HUES48 (cell line): ENCODE measurements around the gene CPSF6.
"Not testable (repeated sequence)": the region's sequence is repeated elsewhere in the genome, so short reads cannot be mapped to it uniquely, and the experiment has no call there.

ENCODE experiments used
- H3K27ac ChIP-seq: one replicate; pipeline ENCODE4 v1.7.0; 2013; ENCODE audit warnings: low read depth, low read length, inconsistent platforms
- H3K27me3 ChIP-seq: 2 replicates; pipeline ENCODE4 v1.6.1; 2013; ENCODE audit warnings: mild to moderate bottlenecking, low read length; ENCODE audit not compliant: control insufficient read depth, insufficient read depth
- H3K36me3 ChIP-seq: 2 replicates; pipeline ENCODE4 v1.6.1; 2013; ENCODE audit warnings: low read length; ENCODE audit not compliant: control insufficient read depth, insufficient read depth
- H3K4me1 ChIP-seq: 2 replicates; pipeline ENCODE4 v1.6.1; 2013; ENCODE audit warnings: mild to moderate bottlenecking, low read length; ENCODE audit not compliant: control insufficient read depth, insufficient read depth
- H3K4me3 ChIP-seq: 2 replicates; pipeline ENCODE4 v1.5.1; 2013; ENCODE audit warnings: mild to moderate bottlenecking, low read depth, low read length
- H3K9ac ChIP-seq: 2 replicates; pipeline ENCODE4 v1.6.1; 2013; ENCODE audit warnings: mild to moderate bottlenecking, low read depth, low read length, moderate library complexity
- H3K9me3 ChIP-seq: 2 replicates; pipeline ENCODE4 v1.6.1; 2013; ENCODE audit warnings: low read length; ENCODE audit not compliant: control insufficient read depth, insufficient read depth

Gene CPSF6

DNA sequence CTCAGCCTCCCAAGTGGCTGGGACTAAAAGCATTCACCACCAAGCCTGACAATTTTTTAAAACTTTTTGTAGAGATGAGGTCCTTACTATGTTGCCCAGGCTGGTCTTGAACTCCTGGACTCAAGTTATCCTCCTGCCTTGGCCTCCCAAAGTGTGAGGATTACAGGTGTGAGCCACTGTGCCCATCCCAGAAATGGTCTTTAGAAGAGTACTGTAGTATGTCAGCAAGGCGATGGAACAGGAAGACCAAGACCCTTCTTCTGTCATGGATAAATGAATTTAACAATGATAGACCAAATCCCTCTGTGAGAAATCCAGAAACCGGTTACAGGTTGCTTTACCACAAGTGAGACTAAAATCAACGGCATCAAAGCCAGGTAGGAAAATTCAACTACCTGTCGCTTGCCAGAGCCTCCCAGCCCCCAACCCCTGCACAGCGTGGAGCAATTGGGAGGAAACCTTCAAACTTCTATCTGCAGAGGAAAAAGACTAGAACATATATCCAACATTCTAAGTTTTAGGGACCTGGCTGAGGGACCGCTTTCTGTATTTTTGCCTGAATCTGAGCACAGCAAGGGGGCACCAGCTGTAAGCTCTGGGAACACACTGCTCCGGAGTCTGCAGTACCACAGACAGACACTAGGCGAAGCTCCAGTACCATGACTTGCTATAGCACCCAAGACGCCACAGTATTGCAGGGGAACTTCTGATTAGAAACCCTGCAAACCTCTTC, 51.3 kb downstream of the CPSF6 start:
- Histone ChIP-seq H3K27me3 (no peaks in the 10 kb centered on the region; the same call in 1 of the 2 replicates), H3K9me3 (no peaks in the 10 kb centered on the region), H3K4me3 (no peak overlapping the region), H3K4me1 (no peaks in the 10 kb centered on the region), H3K9ac (no peak overlapping the region), H3K36me3 (no peaks in the 10 kb centered on the region), H3K27ac (no peak overlapping the region)

DNA sequence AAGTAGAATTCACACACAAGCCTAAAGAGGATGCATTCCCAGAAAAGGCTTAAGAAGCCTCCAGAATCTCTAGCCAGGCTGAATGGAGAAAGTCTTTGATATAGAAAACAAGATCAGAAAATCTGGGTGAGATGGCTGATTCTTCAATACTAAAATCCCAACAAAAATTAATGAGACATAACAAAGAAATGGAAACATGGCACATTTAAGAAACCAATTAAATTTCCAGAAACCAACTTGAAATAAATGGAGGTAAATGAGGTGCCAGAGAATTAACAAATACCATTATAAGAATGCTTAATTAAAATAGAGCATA, 51.9 kb downstream of the CPSF6 start:
- Histone ChIP-seq H3K27me3 (no peaks in the 10 kb centered on the region), H3K27ac (no peak overlapping the region), H3K4me3 (no peak overlapping the region), H3K4me1 (no peaks in the 10 kb centered on the region), H3K9ac (no peak overlapping the region), H3K9me3 (no peaks in the 10 kb centered on the region), H3K36me3 (no peaks in the 10 kb centered on the region)

DNA sequence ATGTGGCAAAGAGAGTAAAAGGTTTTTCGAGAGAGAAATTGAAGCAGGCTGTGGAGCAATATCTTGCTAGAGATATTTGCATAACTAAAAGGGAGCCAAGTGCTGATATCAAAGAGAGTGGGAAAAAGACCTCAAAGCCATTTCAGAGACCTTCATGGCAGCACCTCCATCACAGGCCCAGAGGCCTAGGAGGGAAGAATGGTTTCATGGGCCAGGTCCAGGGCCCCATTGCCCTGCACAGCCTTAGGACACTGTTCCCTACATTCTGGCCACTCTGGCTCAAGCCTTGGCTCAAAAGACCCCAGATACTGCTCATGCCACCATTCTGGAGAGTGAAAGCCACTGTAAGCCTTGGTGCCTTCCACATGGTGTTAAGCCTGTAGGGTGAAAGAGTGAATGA, 58.8 kb downstream of the CPSF6 start:
- Histone ChIP-seq H3K36me3 (no peaks in the 10 kb centered on the region), H3K27me3 (no peaks in the 10 kb centered on the region), H3K27ac (no peak overlapping the region), H3K4me3 (no peak overlapping the region), H3K4me1 (no peaks in the 10 kb centered on the region), H3K9ac (no peak overlapping the region), H3K9me3 (peaks cover 7% of the 10 kb centered on the region; the same call in 1 of the 2 replicates)

DNA sequence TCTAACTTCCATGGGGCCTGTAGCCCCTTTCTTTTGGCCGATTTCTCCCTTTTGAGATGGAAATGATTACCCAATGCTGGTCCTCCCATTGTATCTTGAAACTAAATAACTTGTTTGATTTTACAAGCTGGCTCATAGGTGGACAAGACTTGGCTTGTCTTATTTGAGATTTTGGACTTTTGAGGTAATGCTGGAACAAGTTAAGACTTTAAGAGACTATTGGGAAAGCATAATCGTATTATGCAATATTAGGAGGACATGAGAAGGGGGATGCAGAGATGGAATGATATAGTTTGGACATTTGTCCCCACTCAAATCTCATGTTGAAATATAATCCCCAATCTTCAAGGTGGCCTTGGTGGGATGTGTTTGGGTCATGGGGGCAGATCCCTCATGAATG, 59.6 kb downstream of the CPSF6 start:
- no peak overlapping the region for H3K9ac ChIP-seq
- H3K27me3 ChIP-seq = no peaks in the 10 kb centered on the region
- no peaks in the 10 kb centered on the region for H3K36me3 ChIP-seq
- H3K4me3 ChIP-seq = no peak overlapping the region
- H3K9me3 ChIP-seq = peaks cover 7% of the 10 kb centered on the region; the same call in 1 of the 2 replicates
- H3K4me1 ChIP-seq = no peaks in the 10 kb centered on the region
- no peak overlapping the region for H3K27ac ChIP-seq

- no peak overlapping the region for H3K9ac ChIP-seq
- no peaks in the 10 kb centered on the region for H3K27me3 ChIP-seq
- no peaks in the 10 kb centered on the region for H3K4me1 ChIP-seq
- no peak overlapping the region for H3K27ac ChIP-seq
- H3K36me3 ChIP-seq = no peaks in the 10 kb centered on the region
- H3K9me3 ChIP-seq = no peaks in the 10 kb centered on the region
- H3K4me3 ChIP-seq = no peak overlapping the region
These were observed 64.9 kb downstream of the CPSF6 start for GRCh38 chr12:69304284-69304683.

- H3K9me3 ChIP-seq = 0 out of 2 replicates have a peak, but pooled peaks cover 2% of the 10 kb centered on the region
- no peak overlapping the region for H3K27ac ChIP-seq
- H3K9ac ChIP-seq = no peak overlapping the region
- H3K27me3 ChIP-seq = no peaks in the 10 kb centered on the region
- H3K4me1 ChIP-seq = no peaks in the 10 kb centered on the region
- H3K4me3 ChIP-seq = no peak overlapping the region
- no peaks in the 10 kb centered on the region for H3K36me3 ChIP-seq
These were observed 70.1 kb downstream of the CPSF6 start for GRCh38 chr12:69309461-69309860.

- H3K9ac ChIP-seq = no peak overlapping the region
- H3K27ac ChIP-seq = no peak overlapping the region
- no peaks in the 10 kb centered on the region for H3K4me1 ChIP-seq
- H3K4me3 ChIP-seq = no peak overlapping the region
- no peaks in the 10 kb centered on the region for H3K36me3 ChIP-seq
- H3K9me3 ChIP-seq = peaks cover 11% of the 10 kb centered on the region
- H3K27me3 ChIP-seq = no peaks in the 10 kb centered on the region
These were observed 73.8 kb downstream of the CPSF6 start for GRCh38 chr12:69313209-69313608.

DNA sequence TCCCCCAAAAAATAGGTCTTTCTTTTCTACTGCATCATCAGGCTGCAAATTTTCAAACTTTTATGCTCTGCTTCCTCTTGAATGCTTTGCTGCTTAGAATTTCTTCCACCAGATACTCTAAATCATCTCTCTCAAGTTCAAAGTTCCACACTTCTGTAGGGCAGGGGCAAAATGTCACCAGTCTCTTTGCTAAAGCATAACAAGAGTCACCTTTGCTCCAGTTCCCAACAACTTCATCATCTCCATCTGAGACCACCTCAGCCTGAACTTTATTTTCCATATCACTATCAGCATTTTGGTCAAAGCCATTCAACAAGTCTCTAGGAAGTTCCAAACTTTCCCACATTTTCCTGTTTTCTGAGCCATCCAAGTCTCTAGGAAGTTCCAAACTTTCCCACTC, 77.4 kb downstream of the CPSF6 start:
- not testable (repeated sequence) for H3K4me3 ChIP-seq, H3K36me3 ChIP-seq, H3K27me3 ChIP-seq, H3K9ac ChIP-seq, H3K27ac ChIP-seq, H3K4me1 ChIP-seq
- peaks cover 11% of the 10 kb centered on the region for H3K9me3 ChIP-seq

GRCh38 chr12:69317233-69317632, 77.9 kb downstream of the CPSF6 start:
- not testable (repeated sequence) for H3K4me3 ChIP-seq, H3K9ac ChIP-seq, H3K4me1 ChIP-seq, H3K27ac ChIP-seq, H3K36me3 ChIP-seq, H3K27me3 ChIP-seq
- H3K9me3 ChIP-seq = peaks cover 11% of the 10 kb centered on the region

GRCh38 chr12:69318225-69318624, 78.9 kb downstream of the CPSF6 start:
- H3K36me3 ChIP-seq = no peaks in the 10 kb centered on the region
- H3K4me1 ChIP-seq = peaks cover 3% of the 10 kb centered on the region; the same call in 1 of the 2 replicates
- peaks cover 10% of the 10 kb centered on the region for H3K9me3 ChIP-seq
- no peak overlapping the region for H3K9ac ChIP-seq
- no peak overlapping the region for H3K27ac ChIP-seq
- no peaks in the 10 kb centered on the region for H3K27me3 ChIP-seq
- H3K4me3 ChIP-seq = no peak overlapping the region

DNA sequence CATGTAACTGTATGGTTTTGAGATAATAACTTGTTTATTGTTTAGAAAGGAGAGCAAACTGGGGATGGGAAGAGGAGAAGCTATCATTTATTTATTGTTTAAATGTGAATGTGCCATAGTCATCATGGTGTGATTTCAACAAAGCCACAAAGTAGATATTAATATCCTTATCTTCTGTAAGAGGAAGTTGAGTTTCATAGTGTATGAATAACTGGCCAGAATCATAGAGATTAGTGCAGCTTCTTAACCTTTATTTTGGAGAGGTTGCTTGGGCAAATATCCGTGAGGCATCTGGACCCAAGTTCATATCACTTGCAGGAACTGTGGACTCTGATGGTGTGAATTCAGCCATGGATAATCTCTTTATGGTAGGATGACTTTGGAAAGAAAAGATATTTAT, 82.0 kb downstream of the CPSF6 start:
- Histone ChIP-seq H3K9ac (no peak overlapping the region), H3K27ac (no peak overlapping the region), H3K4me3 (no peak overlapping the region), H3K27me3 (no peaks in the 10 kb centered on the region), H3K36me3 (no peaks in the 10 kb centered on the region), H3K9me3 (peaks cover 5% of the 10 kb centered on the region), H3K4me1 (peaks cover 3% of the 10 kb centered on the region; the same call in 1 of the 2 replicates)
